ENCODE data around the gene PTGDR2.

PTGDR2 gene

DNA sequence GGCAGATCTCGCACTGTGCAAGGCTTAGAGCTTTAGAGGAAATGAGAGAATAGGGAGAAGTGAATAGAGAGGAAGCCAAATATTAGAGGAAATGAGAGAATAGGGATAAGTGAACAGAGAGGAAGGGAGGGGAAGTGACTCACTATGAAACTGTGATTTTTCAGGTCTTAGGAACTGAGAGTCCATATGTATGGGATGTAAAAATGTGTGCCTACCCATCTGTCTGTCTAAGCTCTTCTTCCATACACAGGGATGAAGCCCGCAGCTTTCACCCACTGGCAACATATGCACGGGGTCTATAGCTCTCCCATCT is 20.3 kb downstream of the PTGDR2 start:
- H3K4me3 ChIP-seq (ENCODE audit: low read depth, low read length), result no peak overlapping the region
- TF ChIP-seq, protein P1, sequence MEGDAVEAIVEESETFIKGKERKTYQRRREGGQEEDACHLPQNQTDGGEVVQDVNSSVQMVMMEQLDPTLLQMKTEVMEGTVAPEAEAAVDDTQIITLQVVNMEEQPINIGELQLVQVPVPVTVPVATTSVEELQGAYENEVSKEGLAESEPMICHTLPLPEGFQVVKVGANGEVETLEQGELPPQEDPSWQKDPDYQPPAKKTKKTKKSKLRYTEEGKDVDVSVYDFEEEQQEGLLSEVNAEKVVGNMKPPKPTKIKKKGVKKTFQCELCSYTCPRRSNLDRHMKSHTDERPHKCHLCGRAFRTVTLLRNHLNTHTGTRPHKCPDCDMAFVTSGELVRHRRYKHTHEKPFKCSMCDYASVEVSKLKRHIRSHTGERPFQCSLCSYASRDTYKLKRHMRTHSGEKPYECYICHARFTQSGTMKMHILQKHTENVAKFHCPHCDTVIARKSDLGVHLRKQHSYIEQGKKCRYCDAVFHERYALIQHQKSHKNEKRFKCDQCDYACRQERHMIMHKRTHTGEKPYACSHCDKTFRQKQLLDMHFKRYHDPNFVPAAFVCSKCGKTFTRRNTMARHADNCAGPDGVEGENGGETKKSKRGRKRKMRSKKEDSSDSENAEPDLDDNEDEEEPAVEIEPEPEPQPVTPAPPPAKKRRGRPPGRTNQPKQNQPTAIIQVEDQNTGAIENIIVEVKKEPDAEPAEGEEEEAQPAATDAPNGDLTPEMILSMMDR (IDR thresholded peaks at IDR 0.05; ENCODE audit: low read depth, low read length), result no peak
- in situ Hi-C loops (cut with HindIII; ENCODE audit: low sequenced_read_pairs), result no loop called here
- DNase-seq (ENCODE audit: low read depth, low spot score), result no peak

DNA sequence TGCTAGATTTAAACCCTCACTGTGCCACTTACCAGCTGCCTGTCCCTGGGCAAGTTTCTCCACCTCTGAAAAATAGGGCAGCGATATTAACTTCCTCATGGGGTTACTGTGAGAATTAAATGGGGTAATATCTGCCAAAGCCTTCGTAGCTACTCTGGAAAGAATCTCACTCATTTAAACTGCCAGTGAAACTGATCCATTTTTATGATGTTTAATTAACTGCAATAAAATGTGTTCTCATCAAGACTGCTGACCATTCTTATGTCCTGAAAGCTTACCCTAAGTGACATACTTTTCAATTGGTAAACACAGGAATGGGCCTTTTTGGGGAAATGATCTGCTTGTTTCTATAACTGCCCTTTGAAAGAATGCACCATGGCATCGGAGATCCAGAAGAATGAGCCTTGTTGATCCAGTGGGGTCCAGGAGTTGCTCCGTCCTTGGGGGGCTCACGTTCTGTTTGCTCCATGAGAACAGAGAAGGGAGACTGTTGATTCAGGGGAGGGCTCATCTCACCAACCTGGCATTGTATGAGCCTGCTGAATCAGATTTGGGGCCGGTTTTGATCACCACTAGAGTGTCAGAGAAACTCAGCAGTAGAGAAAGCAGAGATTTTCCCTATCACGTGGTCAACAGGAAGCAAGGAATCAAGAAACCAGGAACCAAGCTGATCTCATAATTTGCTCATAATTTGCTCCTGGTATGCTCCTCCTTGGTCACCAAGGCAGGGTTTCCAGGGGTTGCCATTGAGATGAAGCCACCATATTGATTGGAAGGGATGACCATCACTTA is 20.8 kb downstream of the PTGDR2 start:
- DNase-seq (ENCODE audit: low read depth, low spot score), result no peak
- no peak overlapping the region for H3K4me3 ChIP-seq (ENCODE audit: low read depth, low read length)
- in situ Hi-C loops (cut with HindIII; ENCODE audit: low sequenced_read_pairs), result no loop called here
- TF ChIP-seq, protein P1 (IDR thresholded peaks at IDR 0.05; ENCODE audit: low read depth, low read length), result no peak

DNA sequence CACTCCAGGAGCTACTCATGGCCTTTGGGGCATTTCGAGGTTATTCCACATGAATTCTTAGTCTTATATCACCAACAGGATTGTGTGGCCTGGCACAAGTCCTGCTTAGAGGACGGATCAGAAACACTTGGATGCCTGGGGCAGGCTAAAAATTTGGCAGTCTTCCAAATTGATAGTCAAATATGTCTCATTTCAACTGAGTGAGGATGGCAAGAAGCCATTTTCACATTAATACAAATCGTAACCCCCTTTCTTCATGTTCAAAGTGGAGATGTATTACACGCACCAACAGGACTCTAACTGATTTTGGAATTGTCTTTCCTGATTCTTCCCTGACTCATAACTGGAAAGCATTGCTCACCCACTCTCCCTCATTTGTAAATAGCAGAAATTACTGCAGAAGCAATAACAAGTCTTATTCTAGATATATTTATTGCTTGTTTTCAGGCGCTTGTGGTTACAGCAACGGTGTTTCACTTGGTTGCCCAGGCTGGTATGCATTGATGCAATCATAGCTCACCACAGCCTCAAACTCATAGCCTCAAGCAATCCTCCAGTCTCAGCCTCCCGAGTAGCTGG is 24.2 kb downstream of the PTGDR2 start:
- H3K4me3 ChIP-seq (ENCODE audit: low read depth, low read length), result no peak overlapping the region
- peak; percentile 83 for DNase-seq (ENCODE audit: low read depth, low spot score)
- in situ Hi-C loops (cut with HindIII; ENCODE audit: low sequenced_read_pairs), result no loop called here
- TF ChIP-seq, protein P1 (IDR thresholded peaks at IDR 0.05; ENCODE audit: low read depth, low read length), result no peak

DNA sequence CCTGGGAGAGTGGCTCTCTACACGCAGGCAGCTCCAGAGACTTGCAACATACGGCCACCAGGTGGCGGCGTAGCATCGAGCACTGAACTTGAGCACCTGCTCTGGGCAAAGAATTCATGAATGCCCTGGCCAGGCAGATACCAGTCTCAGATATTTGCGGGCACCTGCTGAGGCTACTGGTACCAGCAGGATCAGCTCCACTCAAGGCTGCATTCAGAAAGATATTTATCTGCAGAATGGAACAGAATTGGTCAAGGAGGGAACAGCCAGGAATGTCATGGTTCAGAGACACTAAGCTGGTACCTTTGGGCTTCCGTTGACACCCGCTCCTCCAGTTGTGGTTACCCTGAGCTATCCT is 24.6 kb downstream of the PTGDR2 start:
- no peak overlapping the region for H3K4me3 ChIP-seq (ENCODE audit: low read depth, low read length)
- in situ Hi-C loops (cut with HindIII; ENCODE audit: low sequenced_read_pairs), result no loop called here
- TF ChIP-seq, protein P1 (IDR thresholded peaks at IDR 0.05; ENCODE audit: low read depth, low read length), result peak; percentile 94
- DNase-seq (ENCODE audit: low read depth, low spot score), result peak; percentile 79

DNA sequence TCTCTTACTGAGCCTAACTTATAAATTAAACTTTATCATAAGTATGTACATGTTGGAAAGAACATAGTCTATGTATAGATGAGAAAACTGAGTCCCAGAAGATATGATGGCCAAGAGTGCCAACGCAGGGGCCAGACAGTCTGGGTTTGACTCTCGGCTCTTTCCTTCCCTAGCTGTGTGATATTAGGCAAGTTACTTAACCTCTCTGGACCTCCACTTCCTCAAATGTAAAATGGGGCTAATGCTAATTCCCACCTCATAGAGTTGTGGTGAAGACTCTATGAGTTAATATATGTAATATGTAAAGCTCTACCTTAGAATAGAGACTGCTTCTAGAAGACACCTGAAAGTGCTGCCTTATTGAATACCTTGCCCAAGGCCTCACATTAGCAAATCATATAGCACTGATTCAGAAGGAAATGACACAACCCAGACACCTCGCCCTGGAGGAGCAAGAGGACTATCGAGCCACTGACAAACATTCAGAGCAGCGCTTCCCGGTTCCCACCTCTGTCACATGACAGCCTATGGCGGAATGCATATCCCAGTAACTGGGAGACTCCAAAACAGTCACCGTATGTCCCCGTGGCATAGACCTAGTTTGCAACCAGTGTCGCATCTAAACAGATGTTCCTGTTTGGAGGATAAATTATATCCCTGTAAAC is 25.1 kb downstream of the PTGDR2 start:
- H3K4me3 ChIP-seq (ENCODE audit: low read depth, low read length), result no peak overlapping the region
- TF ChIP-seq, protein P1 (IDR thresholded peaks at IDR 0.05; ENCODE audit: low read depth, low read length), result no peak
- in situ Hi-C loops (cut with HindIII; ENCODE audit: low sequenced_read_pairs), result no loop called here
- no peak for DNase-seq (ENCODE audit: low read depth, low spot score)

DNA sequence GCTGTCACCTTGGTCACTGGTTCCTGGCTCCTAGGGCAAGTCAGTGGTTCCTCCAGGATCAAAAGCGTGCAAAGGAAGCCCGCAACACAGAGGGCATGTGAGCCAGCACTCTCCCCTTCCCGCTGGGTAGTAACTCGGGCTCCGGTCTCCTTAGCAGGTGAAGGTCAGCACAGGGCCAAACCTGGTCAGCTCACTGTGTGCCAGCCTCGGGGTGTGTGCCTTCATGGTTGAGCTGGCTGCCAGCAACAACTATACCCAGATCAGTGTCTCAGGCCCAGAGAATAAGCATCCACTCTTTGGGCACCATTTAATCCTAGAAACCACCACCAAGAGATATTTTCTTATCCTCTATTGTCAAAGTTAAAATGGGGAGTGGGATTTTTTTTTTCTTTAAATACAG is 30.0 kb downstream of the PTGDR2 start:
- in situ Hi-C loops (cut with HindIII; ENCODE audit: low sequenced_read_pairs), result no loop called here
- no peak for DNase-seq (ENCODE audit: low read depth, low spot score)
- no peak overlapping the region for H3K4me3 ChIP-seq (ENCODE audit: low read depth, low read length)
- TF ChIP-seq, protein P1 (IDR thresholded peaks at IDR 0.05; ENCODE audit: low read depth, low read length), result no peak
